ENCODE measurements around the gene SLC22A16. TPM values are rescaled to one million over a fixed set of nuclear protein-coding genes. Genes with fewer than 3 reads are reported as not detected.

The SLC22A16 gene
- total and polyA plus RNA-seq, 9 donors: 0.15 to 3.6 (median 0.42) TPM; not detected in 3

DNA sequence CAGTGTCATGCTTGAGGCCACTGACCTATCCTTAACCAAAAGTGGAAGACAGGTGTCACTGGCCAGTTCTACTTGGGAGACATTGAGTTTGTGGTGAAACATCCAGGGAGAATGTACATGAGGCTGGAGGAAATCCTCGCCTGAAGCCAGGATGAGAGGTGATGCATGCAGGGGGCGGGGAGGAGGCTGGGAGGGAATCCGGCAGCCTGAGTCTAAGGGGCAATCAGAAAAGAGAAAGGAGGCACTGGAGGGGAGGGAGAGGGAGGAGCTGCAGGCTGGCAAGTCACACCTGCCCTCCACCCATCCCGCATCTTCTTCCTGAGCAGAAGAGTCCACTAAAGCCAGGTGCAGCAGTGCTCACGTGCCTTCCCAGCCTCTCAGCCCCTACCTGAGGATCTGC, 46.2 kb downstream of the SLC22A16 start:
- WGBS, 3 donors: 47 to 53% (median 53%) methylated on average over 5 of the region's 5 CpGs
- Histone ChIP-seq H3K9me3 (no peaks in the 10 kb centered on the region), H3K4me3 (no peak overlapping the region), H3K4me1 (ENCODE audit: insufficient read depth) (no peaks in the 10 kb centered on the region), H3K36me3 (no peaks in the 10 kb centered on the region), H3K27ac (no peak overlapping the region), H3K27me3 (no peaks in the 10 kb centered on the region)
- TF ChIP-seq, protein P1, sequence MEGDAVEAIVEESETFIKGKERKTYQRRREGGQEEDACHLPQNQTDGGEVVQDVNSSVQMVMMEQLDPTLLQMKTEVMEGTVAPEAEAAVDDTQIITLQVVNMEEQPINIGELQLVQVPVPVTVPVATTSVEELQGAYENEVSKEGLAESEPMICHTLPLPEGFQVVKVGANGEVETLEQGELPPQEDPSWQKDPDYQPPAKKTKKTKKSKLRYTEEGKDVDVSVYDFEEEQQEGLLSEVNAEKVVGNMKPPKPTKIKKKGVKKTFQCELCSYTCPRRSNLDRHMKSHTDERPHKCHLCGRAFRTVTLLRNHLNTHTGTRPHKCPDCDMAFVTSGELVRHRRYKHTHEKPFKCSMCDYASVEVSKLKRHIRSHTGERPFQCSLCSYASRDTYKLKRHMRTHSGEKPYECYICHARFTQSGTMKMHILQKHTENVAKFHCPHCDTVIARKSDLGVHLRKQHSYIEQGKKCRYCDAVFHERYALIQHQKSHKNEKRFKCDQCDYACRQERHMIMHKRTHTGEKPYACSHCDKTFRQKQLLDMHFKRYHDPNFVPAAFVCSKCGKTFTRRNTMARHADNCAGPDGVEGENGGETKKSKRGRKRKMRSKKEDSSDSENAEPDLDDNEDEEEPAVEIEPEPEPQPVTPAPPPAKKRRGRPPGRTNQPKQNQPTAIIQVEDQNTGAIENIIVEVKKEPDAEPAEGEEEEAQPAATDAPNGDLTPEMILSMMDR (IDR thresholded peaks at IDR 0.05): no peak
- TF ChIP-seq POLR2A (IDR thresholded peaks at IDR 0.05): no peak
- TF ChIP-seq EP300 (IDR thresholded peaks at IDR 0.05): no peak
- no peak for DNase-seq
- intact Hi-C loops (cut with DNase I): no loop called here

DNA sequence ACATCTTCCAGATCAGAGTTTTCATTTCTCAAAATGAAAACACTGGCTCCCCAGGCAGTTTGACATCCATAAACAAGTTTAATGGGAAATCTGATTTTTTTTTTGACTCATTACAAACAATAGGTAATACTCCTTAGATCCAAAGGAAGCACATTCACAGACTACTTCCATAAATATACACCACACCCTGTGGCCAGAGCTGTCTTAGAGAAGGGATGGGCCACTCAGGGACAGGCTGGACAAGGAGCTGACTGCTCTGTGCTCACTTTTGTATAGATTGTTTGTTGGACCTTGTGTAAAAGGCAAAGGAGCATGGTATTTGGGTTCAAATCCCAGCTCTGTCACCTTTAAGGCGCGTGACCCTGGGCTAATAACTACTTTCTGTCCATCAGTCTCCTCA, 48.3 kb downstream of the SLC22A16 start:
- Histone ChIP-seq H3K27me3 (no peaks in the 10 kb centered on the region), H3K4me3 (no peak overlapping the region), H3K9me3 (no peaks in the 10 kb centered on the region), H3K4me1 (ENCODE audit: insufficient read depth) (no peaks in the 10 kb centered on the region), H3K27ac (no peak overlapping the region), H3K36me3 (no peaks in the 10 kb centered on the region)
- no peak for DNase-seq
- 95 to 98% (median 97%) methylated on average over 2 of the region's 2 CpGs for WGBS, 3 donors
- TF ChIP-seq EP300 (IDR thresholded peaks at IDR 0.05) (no peak), POLR2A (IDR thresholded peaks at IDR 0.05) (no peak)
- TF ChIP-seq, protein P1 (IDR thresholded peaks at IDR 0.05): no peak
- intact Hi-C loops (cut with DNase I): no loop called here

DNA sequence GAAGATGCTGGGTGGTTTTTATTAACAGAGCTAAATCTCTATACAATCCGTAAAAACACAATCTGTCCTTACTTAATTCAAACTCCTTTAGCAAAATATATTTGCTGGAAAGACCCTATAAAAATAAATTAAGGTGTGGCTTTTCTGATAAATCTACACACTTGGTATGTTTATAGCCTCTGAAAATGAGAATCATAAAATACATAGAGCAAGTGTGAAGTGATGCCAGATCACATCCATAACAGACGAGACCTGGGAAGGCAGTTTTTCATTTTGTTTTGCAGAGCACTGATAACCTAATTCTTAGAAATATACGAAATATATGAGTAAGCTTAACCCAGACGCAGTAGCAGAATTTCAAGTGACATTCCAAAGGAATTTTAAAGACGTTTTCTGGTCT, 50.6 kb downstream of the SLC22A16 start:
- Histone ChIP-seq H3K4me1 (ENCODE audit: insufficient read depth) (no peaks in the 10 kb centered on the region), H3K36me3 (no peaks in the 10 kb centered on the region), H3K9me3 (peaks cover 0 to 5% of the 10 kb centered on the region in 2 donors), H3K4me3 (no peak overlapping the region), H3K27me3 (no peaks in the 10 kb centered on the region), H3K27ac (no peak overlapping the region)
- DNase-seq: no peak
- TF ChIP-seq, protein P1 (IDR thresholded peaks at IDR 0.05): no peak
- TF ChIP-seq POLR2A (IDR thresholded peaks at IDR 0.05) (no peak), EP300 (IDR thresholded peaks at IDR 0.05) (no peak)
- intact Hi-C loops (cut with DNase I): no loop called here
- 6 to 8% (median 7%) methylated on average over 5 of the region's 5 CpGs for WGBS, 3 donors

DNA sequence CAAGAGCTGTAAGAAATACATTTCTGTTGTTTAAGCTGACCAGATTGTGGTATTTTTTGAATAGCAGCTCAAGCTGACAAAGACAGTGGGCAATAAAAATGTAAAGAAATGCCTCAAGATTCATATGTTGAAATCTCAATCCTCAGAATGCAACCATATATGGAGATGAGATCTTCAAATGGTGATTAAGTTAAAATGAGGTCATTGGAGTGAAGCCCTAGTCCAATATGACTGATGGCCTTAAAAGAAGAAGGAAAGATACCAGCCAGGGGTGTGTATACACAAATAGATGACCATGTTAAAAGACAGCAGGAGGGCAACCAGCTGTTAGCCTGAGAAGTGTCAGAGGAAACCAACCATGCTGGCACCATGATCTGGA, 54.0 kb downstream of the SLC22A16 start:
- H3K9me3 ChIP-seq: peaks cover 0 to 5% of the 10 kb centered on the region in 2 donors
- no peaks in the 10 kb centered on the region for H3K27me3 ChIP-seq
- H3K4me1 ChIP-seq (ENCODE audit: insufficient read depth): no peaks in the 10 kb centered on the region
- TF ChIP-seq EP300 (IDR thresholded peaks at IDR 0.05) (no peak), POLR2A (IDR thresholded peaks at IDR 0.05) (no peak)
- TF ChIP-seq, protein P1 (IDR thresholded peaks at IDR 0.05): no peak
- DNase-seq: no peak
- no peak overlapping the region for H3K4me3 ChIP-seq
- intact Hi-C loops (cut with DNase I): no loop called here
- H3K36me3 ChIP-seq: no peaks in the 10 kb centered on the region
- no peak overlapping the region for H3K27ac ChIP-seq
